Measurements from ENCODE around the gene MRPS35.

The MRPS35 gene

DNA sequence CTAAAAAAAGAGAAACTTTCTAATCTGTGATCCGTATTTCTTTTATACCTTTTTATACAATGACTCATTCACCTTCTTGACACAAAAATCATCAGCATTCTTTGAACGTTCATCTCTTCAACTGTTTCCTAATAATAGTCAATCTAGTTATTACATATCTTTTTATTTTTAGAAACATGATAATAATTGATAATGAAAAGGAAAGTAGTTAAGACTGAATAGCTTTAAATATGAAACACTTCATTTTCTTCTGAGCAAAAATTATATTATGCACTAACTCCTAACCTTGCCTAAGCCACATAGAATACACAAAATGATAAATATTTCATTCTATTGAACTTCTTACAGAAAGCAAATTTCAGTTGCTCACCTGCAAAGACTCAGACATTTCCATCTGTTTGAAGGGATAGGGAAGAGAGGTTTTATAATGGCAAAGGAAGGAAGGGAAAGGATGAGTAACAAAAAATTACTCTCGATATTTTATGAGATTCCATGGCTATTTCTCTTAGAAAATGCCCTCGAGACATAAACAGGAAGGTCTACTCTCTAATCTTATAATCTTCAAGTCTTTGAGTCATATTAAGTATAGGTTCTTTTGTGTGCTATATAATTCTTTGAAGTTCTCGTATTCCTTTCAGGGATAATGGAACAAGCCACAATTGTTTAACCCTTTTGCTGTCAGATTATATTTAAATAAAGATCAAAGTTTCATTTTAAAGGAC is 61.9 kb downstream of the MRPS35 start:
- no peak for DNase-seq (ENCODE audit: low read depth)

DNA sequence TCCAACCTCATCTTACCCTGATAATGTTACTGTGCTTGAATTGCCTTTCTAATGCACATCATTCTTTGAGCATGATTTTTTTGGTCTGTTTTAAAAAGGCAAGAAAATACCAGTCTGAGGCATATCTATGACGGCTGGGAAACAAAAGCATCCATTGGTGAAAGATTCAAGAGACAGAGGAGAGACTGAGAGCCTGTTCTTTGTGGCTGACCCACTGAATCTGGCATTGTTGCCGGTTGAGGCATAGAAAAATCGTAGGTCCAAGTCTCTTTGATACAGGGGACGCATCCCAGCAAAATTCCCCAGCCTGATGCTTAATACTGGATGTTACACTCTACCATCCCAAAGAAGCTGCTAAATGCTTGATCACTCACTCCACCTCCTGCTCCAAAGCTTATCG is 66.5 kb downstream of the MRPS35 start:
- no peak for DNase-seq (ENCODE audit: low read depth)

DNA sequence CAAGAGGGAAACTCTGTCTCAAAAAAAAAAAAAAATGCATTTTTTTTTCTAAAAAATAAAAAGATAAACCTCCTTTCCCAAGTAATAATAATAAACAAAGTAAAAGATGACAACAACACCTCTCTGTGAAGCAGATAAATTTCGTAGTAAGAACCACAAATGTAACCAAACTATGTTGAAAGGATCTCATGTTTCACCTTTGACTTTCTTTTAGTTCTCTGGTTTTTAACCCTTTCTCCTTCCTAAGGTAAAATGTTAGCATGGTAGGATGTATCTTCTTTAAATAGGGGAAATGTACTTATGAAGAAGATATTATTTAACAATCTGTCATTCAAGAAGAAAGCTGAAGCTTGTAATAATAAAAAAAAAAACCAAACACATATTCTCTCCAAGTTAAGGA is 67.6 kb downstream of the MRPS35 start:
- no peak for DNase-seq (ENCODE audit: low read depth)

DNA sequence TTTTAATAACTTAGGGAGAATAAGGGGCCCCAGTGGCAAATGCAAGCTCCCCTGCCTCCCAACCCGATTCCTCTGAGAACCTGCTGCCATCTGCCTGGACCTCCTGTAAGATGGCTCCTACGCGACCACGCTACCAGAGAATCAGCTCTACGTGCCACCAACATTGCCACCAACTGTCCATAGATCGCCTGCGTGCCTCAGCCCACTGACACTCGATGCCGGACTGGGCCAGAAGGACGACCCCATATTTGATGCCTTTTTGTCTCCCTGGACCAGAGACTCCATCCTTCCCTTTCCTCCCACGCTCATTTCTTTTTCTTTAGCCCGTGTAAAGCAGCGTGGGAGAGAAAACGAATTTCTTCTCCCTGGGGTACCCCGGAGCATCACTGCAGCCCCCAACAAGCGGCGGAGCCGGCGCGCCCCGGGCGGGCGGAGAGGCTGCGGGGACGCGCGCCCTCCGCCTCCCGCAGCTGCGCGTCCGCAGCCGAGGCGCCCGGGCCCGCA is 68.8 kb downstream of the MRPS35 start:
- no peak for DNase-seq (ENCODE audit: low read depth)

DNA sequence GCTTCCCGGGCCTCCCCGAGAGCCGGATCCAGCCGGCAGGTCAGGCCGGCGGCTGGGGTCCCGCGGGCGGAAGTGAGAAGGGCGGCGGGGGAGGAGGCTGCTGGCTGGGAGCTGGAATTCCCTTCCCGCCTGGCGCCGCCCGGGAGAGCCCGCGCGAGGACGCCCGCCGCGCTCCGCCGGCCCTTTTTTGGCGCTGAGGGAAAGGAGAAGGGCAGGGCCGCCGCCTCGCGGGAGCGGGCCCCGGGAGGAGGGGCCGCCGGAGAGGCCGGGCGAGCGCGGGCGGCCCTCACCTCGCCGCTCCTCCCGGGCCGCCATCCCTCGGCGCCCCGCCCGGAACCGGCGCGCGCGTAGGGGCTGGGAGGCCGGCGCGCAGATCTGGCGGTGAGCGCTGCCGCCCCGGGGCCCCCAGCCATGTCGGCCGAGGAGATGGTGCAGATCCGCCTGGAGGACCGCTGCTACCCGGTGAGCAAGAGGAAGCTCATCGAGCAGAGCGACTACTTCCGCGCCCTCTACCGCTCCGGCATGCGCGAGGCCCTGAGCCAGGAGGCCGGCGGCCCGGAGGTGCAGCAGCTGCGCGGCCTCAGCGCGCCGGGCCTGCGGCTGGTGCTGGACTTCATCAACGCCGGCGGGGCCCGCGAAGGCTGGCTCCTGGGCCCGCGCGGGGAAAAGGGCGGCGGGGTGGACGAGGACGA is 69.4 kb downstream of the MRPS35 start, which contains the start of the genes KLHL42 and MANSC4:
Gene KLHL42 (plus strand): TSS at position 314 of the 692 bp plus-strand sequence. CDS start 98 bp downstream, at position 412.
Gene MANSC4 (minus strand): TSS at position 317 of the 692 bp plus-strand sequence. CDS start 8,960 bp downstream, outside the sequence.
- DNase-seq (ENCODE audit: low read depth): peak; percentile 40

DNA sequence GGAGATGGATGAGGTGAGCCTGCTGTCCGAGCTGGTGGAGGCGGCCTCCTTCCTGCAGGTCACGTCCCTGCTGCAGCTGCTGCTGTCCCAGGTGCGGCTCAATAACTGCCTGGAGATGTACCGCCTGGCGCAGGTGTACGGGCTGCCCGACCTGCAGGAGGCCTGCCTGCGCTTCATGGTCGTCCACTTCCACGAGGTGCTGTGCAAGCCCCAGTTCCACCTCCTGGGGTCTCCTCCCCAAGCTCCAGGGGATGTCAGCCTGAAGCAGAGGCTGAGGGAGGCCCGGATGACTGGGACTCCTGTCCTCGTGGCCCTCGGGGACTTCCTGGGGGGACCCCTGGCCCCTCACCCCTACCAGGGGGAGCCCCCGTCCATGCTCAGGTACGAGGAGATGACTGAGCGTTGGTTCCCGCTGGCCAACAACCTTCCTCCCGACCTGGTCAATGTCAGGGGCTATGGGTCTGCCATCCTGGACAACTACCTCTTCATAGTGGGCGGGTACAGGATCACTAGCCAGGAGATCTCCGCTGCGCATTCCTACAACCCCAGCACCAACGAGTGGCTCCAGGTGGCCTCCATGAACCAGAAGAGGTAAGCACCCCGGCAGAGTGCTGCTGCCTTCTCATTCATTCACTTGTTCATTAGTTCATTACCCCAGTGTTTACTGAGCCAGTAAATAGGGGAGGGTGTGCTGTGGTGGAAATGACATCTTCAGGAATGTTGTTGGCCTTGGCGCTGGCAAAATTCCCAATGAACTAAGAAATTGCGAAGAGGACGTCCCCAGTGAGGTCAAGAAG is 70.2 kb downstream of the MRPS35 start:
- no peak for DNase-seq (ENCODE audit: low read depth)

DNA sequence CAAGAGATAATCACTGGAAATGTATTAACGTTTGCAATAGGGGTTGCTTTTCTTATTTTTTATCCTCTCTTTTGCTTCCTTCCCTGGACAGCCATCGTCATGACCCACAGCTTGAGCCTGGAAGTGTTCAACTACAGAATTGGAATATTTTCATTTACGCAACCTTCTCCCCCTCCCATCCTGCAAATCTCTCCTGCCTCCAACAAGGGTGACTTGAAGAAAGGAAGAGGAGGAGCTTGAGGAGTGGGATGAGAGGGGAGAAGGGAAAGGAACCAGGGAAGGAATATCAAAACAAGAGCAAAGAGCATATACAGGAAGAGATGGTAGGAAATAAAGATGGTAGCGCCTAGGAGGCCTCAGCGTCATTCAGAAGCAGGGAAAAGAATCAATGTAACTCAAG is 71.0 kb downstream of the MRPS35 start:
- DNase-seq (ENCODE audit: low read depth): no peak

DNA sequence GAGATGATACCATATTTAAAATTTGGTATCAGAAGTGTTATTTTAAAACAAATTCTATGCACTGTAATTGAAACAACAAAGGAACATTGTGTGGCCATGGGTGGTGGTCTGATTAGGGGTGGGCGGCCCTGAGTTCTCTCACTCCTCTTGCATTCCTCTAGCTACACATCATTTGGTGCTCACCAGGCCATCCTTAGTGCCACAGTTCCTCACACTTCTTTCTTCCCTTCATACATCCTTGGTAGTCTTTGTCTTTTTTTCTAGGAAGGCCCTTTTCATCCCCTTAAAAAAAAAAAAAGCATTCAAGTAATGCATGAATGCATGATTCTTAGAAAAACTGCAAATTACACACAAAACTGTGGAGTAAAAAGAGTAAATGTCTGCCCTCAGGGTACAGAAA is 71.8 kb downstream of the MRPS35 start:
- DNase-seq (ENCODE audit: low read depth): no peak

DNA sequence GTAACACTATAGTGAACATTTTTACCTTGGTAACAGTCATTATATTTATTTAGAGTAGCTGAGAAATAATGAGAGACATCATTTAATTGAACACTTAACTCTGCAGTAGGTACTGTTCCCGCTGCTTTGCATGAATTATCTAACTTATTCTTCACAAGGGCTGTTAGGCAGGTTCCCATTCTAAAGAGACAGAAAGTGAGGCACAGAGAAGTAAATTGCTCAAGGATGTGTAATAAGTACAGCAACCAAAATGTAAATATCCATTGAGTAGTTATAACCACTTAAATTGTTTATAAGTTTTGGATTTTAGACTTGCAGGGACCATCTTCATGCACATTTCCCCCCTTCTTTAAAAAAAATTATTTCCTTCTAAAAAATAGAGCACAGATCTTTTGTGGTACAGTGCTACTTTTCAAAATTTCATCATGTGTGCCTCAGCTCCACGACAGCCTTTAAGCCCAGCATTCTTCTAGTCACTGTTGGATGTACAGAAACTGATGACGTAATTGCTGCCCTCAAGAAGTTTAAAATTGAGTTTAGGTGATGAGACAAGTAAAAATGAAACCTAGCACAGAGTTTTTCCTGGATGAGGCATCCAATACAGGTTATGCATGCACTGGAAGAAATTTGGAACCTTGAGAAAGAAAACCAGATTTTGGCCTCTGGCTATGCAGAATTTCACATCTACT is 75.4 kb downstream of the MRPS35 start:
- no peak for DNase-seq (ENCODE audit: low read depth)

DNA sequence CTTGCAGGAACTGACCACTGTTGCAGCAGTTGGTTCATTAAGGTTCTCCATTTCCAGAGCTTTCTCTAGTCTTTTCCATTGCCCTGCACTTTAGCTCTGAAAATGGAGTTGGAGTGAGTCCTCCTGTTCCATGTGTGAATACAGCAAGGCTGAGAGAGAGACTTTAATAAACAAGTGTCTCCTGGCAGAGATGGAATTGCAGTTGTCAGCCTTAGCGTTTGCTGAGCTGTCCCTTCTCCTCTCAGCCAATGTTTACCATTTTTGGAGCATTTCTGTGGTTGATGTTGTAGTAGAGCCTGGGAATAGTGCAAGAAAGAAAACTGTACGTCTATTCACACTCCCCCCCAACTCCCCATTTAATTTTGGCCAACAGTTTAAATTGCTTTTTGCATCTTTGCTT is 76.9 kb downstream of the MRPS35 start:
- no peak for DNase-seq (ENCODE audit: low read depth)

DNA sequence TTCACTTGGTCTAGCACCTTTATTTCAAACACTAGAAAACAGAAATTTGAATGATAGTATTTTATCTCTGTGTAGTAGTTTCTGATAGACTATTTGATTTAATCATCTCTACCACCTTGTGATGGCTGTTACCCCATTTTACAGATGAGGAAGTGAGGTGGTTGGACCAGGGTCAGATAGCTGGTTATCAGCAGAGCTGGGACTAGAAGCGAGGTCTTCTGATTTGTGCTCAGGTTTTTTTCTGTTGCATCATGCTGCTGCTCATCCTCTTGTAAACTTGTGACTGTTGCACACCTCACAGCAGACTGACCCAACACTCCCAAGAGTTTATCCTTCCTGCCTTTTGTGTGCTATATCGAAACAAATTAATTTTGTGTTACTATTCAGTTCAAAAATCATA is 79.5 kb downstream of the MRPS35 start:
- no peak for DNase-seq (ENCODE audit: low read depth)

DNA sequence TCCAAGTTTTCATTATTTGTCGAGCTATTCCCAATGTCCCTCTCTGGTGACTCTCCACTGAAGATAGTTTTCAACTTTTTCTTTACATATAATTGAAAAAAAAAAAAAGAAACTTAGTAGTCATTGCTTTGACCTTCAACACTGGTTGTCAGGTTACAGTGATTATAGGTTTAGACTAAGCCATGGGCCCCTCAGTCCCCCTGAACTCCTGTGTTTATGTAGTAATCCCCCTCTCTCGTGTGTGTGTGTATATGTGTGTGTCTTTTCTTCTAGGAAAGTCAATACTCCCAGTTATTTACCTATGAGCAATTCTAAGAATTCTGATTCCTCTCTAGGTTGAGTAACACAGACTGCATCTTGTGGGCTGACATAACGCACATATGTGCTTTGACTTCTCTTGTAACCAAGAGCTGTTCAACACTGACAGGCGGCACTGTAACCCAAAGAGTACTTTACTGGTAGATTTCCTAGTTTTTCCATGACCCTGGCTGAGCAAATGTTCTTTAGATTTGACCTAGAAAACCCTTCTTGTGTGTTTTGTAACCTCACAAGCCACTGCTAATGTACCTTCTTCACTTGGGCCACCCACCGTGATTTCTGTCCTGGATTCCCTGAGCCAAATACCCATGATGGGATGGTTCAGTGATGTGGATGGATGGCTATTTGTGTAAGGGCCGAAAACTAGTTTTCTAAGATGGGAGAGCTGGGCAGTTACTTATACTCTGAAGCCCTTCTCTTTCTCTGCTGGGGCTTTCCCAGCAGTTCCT is 84.4 kb downstream of the MRPS35 start:
- no peak for DNase-seq (ENCODE audit: low read depth)

DNA sequence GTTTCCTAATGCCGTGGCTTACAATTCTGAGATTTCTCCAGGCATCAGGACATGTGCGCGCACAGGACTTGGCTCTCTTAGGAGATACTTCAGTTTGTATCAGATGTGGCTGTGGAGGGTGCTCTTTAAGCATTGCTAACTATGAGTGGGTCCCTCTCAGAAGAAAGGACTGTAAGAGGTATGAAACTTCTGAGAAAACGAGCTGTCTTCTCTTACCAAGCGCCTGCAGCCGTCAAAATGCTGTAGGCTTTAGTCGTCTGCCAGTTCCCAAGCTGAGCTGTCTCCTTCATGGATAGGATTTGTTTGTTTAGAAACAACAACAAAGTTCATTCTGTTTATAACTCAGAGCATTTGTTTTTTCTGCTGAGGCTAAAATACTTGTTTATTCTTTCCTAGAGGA is 85.5 kb downstream of the MRPS35 start:
- DNase-seq (ENCODE audit: low read depth): no peak

DNA sequence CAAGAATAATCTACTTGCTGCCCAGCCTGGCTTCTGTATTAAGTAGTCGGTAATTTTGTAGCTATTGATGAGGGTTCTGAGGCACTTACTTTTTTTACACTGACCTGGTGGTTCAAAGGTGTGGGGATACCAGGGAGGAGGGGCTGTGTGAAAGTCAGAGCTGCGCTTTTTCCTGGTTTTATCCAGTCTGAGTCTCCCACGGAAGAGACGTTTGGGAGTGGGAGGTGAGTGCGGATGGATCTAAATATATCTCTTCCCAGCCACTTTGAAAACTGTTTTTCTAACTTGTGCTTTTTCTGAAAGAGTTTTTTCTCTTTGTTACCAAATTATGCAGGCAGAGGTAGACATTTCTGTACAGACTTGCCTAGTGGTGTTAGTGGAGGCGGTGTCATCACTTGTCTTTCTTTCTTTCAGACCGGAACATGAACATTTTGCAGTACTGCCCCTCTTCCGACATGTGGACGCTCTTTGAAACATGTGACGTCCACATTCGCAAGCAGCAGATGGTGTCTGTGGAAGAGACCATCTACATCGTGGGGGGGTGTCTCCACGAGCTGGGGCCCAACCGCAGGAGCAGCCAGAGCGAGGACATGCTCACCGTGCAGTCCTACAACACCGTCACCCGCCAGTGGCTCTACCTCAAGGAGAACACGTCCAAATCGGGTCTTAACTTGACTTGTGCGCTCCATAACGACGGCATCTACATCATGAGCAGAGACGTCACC is 86.8 kb downstream of the MRPS35 start:
- no peak for DNase-seq (ENCODE audit: low read depth)

DNA sequence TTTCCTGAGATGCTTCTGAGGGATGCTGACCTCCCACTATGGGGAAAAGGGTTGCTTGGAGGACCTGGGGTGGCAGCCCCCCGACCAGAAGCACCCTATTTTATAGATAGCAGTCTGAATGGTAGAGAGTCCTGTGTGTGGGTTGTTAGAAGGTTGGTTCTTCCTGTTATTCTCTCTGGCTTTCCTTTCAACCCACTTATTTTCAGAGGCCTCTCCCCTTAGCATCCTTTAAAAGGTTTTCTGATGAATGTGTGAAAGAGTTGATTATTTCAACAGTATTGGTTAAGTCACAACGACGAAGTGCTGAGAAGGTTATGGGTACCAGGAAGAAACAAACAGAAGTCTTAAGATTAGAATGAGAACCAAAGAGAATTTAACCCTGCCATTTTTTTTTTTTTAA is 90.2 kb downstream of the MRPS35 start:
- no peak for DNase-seq (ENCODE audit: low read depth)

DNA sequence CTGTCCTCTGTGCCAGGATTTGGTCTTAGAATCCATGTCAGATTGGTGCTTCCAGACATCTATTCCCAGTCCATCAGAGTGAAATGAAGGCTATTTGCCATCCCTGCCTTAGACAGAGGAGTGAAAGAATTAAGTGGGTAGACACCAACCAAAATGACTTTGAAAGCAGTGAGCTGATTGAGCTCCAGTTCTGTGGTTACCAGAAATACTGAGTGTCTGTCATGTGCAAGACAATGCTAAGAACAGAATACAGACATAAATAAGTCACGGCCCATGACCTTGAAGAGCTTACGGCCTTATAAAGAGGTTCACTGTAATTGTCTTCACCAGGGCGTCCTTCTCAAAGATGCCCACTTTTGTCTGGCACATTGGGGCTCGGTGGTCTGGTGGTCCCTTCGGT is 91.0 kb downstream of the MRPS35 start:
- no peak for DNase-seq (ENCODE audit: low read depth)

DNA sequence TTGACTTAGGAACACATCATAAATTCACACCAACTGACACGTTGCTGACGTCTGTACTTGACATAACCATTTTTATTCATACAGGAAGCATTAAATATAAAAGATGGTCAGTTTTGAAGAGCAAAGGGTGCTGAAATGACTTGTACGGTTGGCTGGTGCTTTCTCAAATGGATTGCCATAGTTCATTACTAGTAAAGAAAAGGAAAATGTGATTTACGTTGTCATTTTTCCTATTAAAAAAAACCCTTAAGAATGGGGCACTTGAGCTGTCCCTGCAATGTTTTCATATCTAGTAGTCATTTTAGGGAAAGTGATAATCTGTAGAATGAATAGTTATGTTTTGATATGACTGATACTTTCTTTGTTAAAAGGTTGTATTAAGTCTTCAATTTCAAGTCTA is 91.9 kb downstream of the MRPS35 start:
- DNase-seq (ENCODE audit: low read depth): no peak

DNA sequence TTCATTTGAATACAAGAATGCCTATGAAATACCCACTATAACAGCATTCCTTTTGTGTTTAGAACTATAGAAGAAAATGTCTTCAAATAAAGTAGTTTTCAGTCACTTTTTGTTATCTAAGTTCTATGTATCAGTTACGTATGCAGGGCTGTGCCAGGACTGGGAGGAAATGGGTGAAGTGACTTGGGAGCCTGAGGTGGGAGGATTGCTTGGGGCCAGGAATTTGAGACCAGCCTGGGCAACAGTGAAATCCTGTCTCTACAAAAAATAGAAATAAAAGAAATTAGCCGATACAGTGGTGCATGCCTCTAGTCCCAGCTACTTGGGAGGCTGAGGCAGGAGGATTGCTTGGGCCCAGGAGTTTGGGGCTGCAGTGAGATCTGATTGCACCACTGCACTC is 92.3 kb downstream of the MRPS35 start:
- no peak for DNase-seq (ENCODE audit: low read depth)

DNA sequence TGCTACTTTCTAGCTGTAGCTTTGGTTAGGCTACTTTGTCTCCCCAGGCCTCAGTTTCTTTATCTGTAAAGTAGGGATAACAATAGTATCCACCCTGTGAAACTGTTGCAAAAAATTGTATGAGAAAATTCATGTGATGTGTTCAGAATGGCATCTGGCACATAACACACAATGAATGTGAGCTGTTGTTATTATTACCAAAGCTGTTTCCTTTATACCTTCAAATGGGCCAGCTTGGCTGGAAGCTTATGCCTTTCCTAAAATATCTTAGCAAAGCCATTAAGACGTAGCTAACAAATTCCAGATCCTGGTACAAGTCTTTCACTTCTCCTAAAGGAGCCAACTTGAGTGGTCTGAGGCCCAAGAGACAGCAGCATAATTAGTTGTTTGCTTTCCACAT is 94.6 kb downstream of the MRPS35 start:
- no peak for DNase-seq (ENCODE audit: low read depth)
